Prostate gland (tissue), 2 donors: ENCODE measurements around the gene RGS14. TPM values are rescaled to one million over a fixed set of nuclear protein-coding genes. Genes with fewer than 3 reads are reported as not detected.

ENCODE experiments used
- DNase-seq: peaks from one replicate; pipeline ENCODE4 v3.0.0-alpha.2; 2019; ENCODE audit warnings: low spot score
- H3K27ac ChIP-seq, 2 donors: fragments of 200-600 bp; sonication (generic); 2 replicates each; pipeline ENCODE4 v1.5.1; 2017 to 2019
- H3K27me3 ChIP-seq: fragments of 200-600 bp; sonication (generic); replicated peaks from 2 replicates; pipeline ENCODE4 v1.5.1; 2019; ENCODE audit not compliant: insufficient read depth
- H3K36me3 ChIP-seq, 2 donors: fragments of 200-600 bp; sonication (generic); 1 replicate in 1 of 2; 2 replicates in 1 of 2; pipeline versions ENCODE4 v1.5.1 to v1.8.1; 2017 to 2019
- H3K4me1 ChIP-seq: fragments of 200-600 bp; sonication (generic); replicated peaks from 2 replicates; pipeline ENCODE4 v1.5.1; 2019
- H3K4me3 ChIP-seq, 2 donors: fragments of 200-600 bp; sonication (generic); 2 replicates each; pipeline ENCODE4 v1.5.1; 2017 to 2019
- H3K9me3 ChIP-seq: fragments of 200-600 bp; sonication (generic); 2 replicates; pipeline ENCODE4 v1.5.1; 2017
- POLR2A ChIP-seq: fragments of 450-650 bp; IDR thresholded peaks from one replicate; pipeline ENCODE4 v1.6.1; 2016; ENCODE audit warnings: antibody characterized with exemption, mild to moderate bottlenecking
- POLR2AphosphoS5 ChIP-seq: sonication (generic); formaldehyde crosslinking; IDR thresholded peaks from one replicate; pipeline ENCODE4 v1.6.1; 2017; ENCODE audit warnings: antibody characterized with exemption
- WGBS: methylation state at CpG from one replicate; pipeline ENCODE4 v1.1.5; 2018; 5-methylcytosine and 5-hydroxymethylcytosine counted together
- intact Hi-C: fragments of 100-400 bp; cut with DNase I; formaldehyde crosslinking; loops from one replicate; pipeline ENCODE4 v1.14.2; 2022
- total RNA-seq, 2 donors: library from RNA; depleted of rRNA; stranded (reverse); fragments of >200 nt; gene quantifications; one replicate each; pipeline ENCODE4 v1.1.0, GENCODE V29; 2016
- TF ChIP-seq, protein P1 (sequence below), 4 experiments: fragments of 200-600 bp in 2 of 4; fragments of 450-650 bp in 2 of 4; sonication (generic) in 2 of 4; IDR thresholded peaks; 1 replicate in 3 of 4; 2 replicates in 1 of 4; pipeline ENCODE4 v1.5.1; 2016 to 2019; ENCODE audit warnings: antibody characterized with exemption in 4 of 4, mild to moderate bottlenecking in 2 of 4, moderate library complexity in 2 of 4

Gene RGS14
- total RNA-seq, 2 donors from 2014 or later: 13.3 to 24.2 TPM

DNA sequence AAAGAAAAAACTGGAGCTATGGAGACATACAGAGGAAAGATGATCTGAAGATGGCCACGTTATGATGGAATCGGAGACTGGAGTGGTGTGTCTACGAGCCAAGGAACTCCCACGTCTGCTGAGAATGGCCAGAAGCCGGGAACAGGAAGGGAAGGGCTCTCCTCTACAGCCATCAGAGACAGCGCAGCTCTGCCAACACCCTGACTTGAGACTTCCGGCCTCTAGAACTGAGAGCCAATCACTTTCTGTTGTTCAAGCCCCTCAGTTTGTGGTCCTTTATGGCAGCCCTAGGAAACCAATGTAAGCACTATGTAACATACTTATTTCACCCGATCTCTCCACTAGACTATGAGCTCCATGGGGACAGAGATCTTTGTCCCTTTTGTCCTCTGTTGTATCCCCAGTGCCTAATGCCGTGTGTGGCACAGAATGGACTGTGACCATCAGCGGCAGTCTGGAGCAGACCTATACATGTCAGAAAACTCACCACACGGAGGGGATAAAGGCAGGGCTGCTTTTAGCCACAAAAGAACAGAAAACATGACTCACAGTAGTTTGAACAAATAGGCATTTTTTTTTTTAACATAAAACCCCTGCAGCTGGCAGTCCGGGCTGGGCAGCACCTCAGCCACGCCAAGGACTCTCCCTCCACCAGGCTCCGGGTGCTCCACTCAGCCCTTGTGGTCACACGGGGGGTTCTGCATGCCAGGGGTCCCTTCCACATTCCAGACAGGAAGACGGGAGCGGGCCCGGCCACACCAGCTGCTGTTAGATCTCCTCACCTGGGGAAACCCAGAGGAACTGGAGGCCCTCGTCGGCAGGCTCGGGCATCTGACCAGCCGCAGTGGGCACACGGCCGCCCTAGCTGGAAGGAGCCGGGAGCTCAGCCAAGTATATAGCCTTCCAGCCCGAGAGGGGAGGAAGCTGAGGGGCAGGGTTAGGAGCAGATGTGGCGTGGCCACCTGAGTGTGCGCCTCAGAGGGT, 29.9 kb upstream of the RGS14 start:
- H3K9me3 ChIP-seq: no peaks in the 10 kb centered on the region
- TF ChIP-seq, protein P1, sequence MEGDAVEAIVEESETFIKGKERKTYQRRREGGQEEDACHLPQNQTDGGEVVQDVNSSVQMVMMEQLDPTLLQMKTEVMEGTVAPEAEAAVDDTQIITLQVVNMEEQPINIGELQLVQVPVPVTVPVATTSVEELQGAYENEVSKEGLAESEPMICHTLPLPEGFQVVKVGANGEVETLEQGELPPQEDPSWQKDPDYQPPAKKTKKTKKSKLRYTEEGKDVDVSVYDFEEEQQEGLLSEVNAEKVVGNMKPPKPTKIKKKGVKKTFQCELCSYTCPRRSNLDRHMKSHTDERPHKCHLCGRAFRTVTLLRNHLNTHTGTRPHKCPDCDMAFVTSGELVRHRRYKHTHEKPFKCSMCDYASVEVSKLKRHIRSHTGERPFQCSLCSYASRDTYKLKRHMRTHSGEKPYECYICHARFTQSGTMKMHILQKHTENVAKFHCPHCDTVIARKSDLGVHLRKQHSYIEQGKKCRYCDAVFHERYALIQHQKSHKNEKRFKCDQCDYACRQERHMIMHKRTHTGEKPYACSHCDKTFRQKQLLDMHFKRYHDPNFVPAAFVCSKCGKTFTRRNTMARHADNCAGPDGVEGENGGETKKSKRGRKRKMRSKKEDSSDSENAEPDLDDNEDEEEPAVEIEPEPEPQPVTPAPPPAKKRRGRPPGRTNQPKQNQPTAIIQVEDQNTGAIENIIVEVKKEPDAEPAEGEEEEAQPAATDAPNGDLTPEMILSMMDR (IDR thresholded peaks at IDR 0.05): no peak
- TF ChIP-seq POLR2A (no peak), POLR2AphosphoS5 (no peak)
- no peak overlapping the region for H3K4me3 ChIP-seq
- H3K36me3 ChIP-seq: peaks cover 0 to 9% of the 10 kb centered on the region in 2 donors
- no peak for DNase-seq
- intact Hi-C loops: no loop called here
- no peaks in the 10 kb centered on the region for H3K4me1 ChIP-seq
- no peak overlapping the region for H3K27ac ChIP-seq
- WGBS: 80% methylated on average over 28 of the region's 28 CpGs
- H3K27me3 ChIP-seq: no peaks in the 10 kb centered on the region

DNA sequence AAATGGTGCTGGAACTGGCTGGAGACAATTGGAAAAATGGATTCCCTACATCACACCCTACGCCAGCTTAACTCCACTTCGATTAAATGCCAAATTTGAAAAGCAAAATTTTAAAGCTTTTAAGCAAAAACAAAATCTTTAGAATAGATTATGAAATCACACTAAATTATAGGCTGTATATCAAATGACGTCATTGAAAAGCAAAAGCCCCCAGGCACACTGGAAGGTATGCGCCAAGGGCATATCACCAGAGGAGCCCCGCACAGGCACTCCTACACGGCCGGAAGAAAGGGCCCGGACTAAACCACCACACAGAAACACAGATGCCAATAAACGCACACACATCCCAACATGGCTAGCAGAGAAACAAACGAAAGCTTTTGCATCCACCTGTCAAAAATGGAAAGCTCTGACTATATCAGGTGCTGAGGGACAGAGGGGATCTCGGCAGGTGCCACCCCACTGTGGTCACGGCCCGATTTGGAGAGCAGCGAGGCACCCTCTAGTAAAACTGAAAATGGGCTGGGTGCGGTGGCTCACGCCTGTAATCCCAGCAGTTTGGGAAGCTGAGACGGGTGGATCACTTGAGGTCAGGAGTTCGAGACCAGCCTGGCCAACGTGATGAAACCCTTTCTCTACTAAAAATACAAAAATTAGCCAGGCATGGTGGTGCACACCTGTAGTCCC, 29.0 kb upstream of the RGS14 start:
- Histone ChIP-seq H3K36me3 (peaks cover 0 to 18% of the 10 kb centered on the region in 2 donors), H3K4me1 (no peaks in the 10 kb centered on the region), H3K27me3 (no peaks in the 10 kb centered on the region), H3K9me3 (no peaks in the 10 kb centered on the region), H3K4me3 (no peak overlapping the region), H3K27ac (no peak overlapping the region)
- TF ChIP-seq POLR2A (no peak), POLR2AphosphoS5 (no peak)
- TF ChIP-seq, protein P1 (IDR thresholded peaks at IDR 0.05): no peak
- no peak for DNase-seq
- intact Hi-C loops: no loop called here
- WGBS: 87% methylated on average over 19 of the region's 19 CpGs

DNA sequence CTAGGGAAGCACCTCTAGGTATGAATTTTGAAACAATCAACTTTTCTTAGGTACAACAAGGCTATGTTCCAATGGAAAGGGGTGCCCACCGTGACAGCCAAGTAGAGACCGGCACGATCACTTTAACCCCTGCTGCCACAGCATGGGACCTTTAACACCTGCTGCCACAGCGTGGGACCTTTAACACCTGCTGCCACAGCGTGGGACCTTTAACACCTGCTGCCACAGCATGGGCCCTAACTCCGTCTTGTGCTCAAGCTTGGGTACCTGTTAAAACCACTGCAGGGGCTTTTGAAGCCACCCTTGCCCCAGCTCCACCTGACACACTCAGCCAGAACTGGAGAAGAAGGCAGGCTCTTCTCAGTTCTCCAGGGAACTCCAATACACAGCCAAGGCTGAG, 27.8 kb upstream of the RGS14 start:
- DNase-seq: no peak
- no peak overlapping the region for H3K27ac ChIP-seq
- H3K4me1 ChIP-seq: no peaks in the 10 kb centered on the region
- H3K4me3 ChIP-seq: no peak overlapping the region
- no peaks in the 10 kb centered on the region for H3K27me3 ChIP-seq
- TF ChIP-seq POLR2AphosphoS5 (no peak), POLR2A (no peak)
- TF ChIP-seq, protein P1 (IDR thresholded peaks at IDR 0.05): no peak
- no peaks in the 10 kb centered on the region for H3K9me3 ChIP-seq
- intact Hi-C loops: no loop called here
- H3K36me3 ChIP-seq: peaks cover 3 to 23% of the 10 kb centered on the region in 2 donors
- 93% methylated on average over 6 of the region's 6 CpGs for WGBS

DNA sequence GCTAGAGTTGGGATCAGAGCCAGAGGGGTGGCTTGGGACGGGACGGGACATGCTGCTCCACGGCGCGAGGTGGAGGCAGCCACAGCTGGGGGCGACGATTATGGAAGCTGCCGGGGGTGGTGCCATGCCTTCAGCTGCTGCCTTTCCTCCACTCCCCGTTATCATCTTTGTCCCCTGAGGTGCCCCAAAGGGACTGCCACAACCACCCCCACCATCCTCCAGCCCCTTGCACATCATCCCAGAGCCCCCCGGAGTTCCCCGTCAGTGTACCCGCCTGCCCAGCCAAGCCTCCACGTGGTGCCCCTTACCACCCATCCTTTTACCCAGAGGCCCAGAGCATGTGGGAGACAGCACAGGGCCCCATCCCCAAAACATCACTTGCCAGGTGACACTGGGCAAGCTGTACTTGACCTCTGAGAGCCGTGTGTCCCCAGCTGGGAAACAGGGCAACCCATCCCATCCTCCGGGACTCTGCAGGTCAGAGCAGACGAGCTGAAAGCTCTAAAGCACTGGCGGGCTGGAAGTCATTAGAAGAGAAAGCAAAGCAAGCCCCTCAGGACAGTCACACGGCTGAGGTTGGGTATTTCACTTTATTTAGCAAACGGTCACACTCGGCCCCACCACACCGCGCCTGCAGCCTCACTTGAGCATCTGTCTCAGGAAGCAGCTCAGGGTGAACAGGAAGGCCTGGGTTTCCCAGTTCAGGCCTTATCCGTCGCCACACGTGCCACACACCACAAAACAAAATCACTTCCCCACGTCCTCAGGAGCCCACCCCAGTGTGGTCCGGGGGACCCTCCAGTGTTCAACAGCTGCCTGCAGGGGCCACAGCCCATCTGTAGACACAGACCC, 26.5 kb upstream of the RGS14 start:
- TF ChIP-seq POLR2AphosphoS5 (no peak), POLR2A (no peak)
- TF ChIP-seq, protein P1 (IDR thresholded peaks at IDR 0.05): no peak
- Histone ChIP-seq H3K36me3 (peaks cover 3 to 23% of the 10 kb centered on the region in 2 donors), H3K27ac (no peak overlapping the region), H3K4me3 (no peak overlapping the region), H3K9me3 (no peaks in the 10 kb centered on the region), H3K4me1 (no peaks in the 10 kb centered on the region), H3K27me3 (no peaks in the 10 kb centered on the region)
- intact Hi-C loops: no loop called here
- WGBS: 79% methylated on average over 27 of the region's 27 CpGs
- no peak for DNase-seq
